Measurements from ENCODE around the gene PNPLA6.
A peak's percentile ranks its signal among the peaks of the same experiment; 100 is the strongest.

PNPLA6 gene

DNA sequence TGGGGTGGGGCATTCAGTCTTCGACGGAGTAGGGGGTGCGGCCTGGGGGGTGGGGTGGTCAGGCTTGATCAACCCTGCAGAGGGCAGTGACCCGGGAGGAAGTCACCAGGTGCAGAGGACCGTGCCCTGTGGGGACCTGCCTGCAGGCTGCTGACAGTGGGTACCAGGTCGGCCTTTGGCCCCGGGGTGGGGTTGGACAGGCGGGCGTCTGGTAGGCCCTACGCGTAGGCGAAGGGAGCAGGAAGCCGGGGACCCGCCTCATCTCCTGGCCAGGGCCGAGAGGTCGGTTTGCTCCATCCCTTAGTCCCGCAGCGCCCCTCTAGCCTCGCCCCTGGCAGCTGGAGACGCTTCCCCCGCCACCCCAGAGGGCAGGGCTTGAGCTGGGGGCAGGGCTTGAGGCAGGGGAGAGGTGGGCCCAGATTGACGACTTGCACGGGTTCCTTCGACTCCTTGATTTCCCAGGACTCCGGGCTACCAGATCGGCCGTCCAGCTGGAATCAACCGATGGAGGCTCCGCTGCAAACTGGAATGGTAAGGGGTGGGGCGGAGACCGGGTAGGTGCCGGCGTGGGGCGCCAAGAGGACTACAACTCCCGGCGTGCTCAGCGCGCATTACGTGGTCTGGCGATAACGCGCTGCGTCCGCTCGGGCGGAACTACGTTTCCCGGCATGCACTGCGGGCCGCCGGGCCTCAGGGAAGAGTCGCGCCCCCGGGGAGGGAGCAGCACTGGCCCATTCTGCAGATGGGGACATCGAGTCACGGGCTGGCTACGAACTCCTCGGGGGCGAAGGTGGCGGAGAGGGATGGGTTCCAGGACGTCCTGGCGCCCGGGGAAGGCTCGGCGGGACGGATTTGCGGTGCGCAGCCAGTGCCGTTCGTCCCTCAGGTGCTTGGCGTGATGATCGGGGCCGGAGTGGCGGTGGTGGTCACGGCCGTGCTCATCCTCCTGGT is at the start of gene PNPLA6:
TSS of gene PNPLA6 (plus strand) at position 671 of the 951 bp plus-strand sequence. CDS start at position 743, 72 bp downstream.
- Mint-ChIP-seq H3K27ac (ENCODE audit: low read depth) (peak within 1 kb of the TSS; percentile 87), H3K36me3 (ENCODE audit: insufficient read depth) (peaks cover 17% of the 10 kb centered on the region), H3K9me3 (no peaks in the 10 kb centered on the region), H3K4me3 (peak within 1 kb of the TSS; percentile 94), H3K27me3 (no peaks in the 10 kb centered on the region), H3K4me1 (peaks cover 27% of the 10 kb centered on the region)
- DNase-seq (ENCODE audit: low spot score in 2 of 2): peak; percentile 87
- peak; percentile 74 for ATAC-seq (replicated peaks; ENCODE audit: extremely low read depth, poor library complexity, severe bottlenecking)

DNA sequence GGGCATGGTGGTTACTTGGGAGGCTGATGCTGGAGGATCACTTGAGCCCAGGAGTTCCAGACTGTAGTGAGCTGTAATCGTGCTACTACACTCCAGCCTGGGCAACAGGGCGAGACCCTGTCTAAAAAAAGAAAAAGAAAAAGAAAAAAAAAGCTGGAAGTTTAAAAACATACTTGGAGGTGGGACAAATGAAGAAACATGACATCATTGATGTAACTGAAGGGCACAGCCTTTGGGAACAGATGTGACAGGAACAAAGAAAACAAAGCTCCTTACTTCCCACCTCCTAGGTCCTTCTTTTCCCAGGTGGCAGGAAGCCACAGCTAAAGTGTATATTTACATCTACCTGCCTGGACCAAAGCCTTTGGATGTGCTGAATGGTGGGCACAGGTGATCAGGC is 48.6 kb upstream of the PNPLA6 start:
- peaks cover 14% of the 10 kb centered on the region for H3K4me1 Mint-ChIP-seq
- H3K36me3 Mint-ChIP-seq (ENCODE audit: insufficient read depth): peaks cover 29% of the 10 kb centered on the region
- peaks cover 8% of the 10 kb centered on the region for H3K27me3 Mint-ChIP-seq
- ATAC-seq (replicated peaks; ENCODE audit: extremely low read depth, poor library complexity, severe bottlenecking): no peak
- peak overlapping the region; percentile 29 for H3K27ac Mint-ChIP-seq (ENCODE audit: low read depth)
- DNase-seq (ENCODE audit: low spot score in 2 of 2): no peak
- no peaks in the 10 kb centered on the region for H3K9me3 Mint-ChIP-seq
- no peak overlapping the region for H3K4me3 Mint-ChIP-seq

DNA sequence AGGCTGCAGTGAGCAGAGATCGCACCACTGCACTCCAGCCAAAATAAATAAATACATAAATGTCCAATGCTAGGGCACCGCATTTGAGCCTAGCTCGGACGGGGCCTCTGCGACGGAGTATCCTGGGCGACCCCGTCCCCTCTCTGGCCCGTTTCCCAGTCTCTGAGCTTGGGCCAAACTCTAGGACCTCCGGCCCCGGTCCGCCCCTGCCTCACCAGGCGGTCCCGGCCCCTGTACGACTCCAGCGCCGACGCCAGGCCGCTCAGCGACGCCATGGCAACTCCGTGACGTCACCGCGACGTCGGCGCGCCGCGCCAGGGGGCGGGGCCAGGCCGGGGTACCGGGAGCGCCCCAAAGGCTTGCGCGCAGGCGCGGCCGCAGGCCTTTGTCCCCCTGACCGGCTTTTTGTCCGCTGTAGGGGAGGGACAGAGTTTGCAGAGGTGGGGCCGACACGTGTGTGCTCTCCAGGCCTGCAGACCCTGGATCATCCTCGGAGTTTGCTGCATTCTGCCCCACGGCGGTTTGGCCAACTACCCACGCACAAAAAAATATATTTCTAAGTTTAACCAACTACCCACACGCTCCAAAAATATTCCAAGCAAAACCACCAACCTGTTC is 46.7 kb upstream of the PNPLA6 start, which contains the start of gene PEX11G:
TSS of gene PEX11G (minus strand) at position 300 of the 618 bp plus-strand sequence. CDS start at position 275, 25 bp downstream.
- peak within 1 kb of the TSS; percentile 82 for H3K27ac Mint-ChIP-seq (ENCODE audit: low read depth)
- H3K4me1 Mint-ChIP-seq: peaks cover 7% of the 10 kb centered on the region
- peak; percentile 91 for ATAC-seq (replicated peaks; ENCODE audit: extremely low read depth, poor library complexity, severe bottlenecking)
- no peaks in the 10 kb centered on the region for H3K9me3 Mint-ChIP-seq
- peak; percentile 84 to 88 for DNase-seq (ENCODE audit: low spot score in 2 of 2)
- H3K4me3 Mint-ChIP-seq: peak within 1 kb of the TSS; percentile 82
- H3K36me3 Mint-ChIP-seq (ENCODE audit: insufficient read depth): peaks cover 23% of the 10 kb centered on the region
- no peaks in the 10 kb centered on the region for H3K27me3 Mint-ChIP-seq

DNA sequence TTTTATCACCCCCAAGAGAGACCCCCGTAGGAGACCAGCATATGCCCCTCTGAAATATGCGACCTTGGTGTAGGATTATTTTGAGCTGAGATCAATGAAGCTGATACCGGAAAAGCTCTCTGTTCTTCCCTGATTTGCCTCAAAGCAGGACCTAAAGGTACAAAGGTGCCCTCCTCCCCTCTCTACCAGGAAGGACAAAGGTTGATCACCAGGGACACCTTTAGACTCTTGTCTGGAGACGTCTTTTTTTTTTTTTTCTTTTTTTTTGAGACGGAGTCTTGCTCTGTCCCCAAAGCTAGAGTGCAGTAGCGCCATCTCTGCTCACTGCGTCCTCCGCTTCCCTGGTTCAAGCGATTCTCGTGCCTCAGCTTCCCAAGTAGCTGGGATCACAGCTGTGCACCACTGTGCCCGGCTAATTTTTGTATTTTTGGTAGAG is 45.9 kb upstream of the PNPLA6 start:
- Mint-ChIP-seq H3K36me3 (ENCODE audit: insufficient read depth) (peaks cover 19% of the 10 kb centered on the region), H3K27ac (ENCODE audit: low read depth) (peak overlapping the region; percentile 82), H3K9me3 (no peaks in the 10 kb centered on the region), H3K27me3 (no peaks in the 10 kb centered on the region), H3K4me1 (peaks cover 7% of the 10 kb centered on the region), H3K4me3 (peak overlapping the region; percentile 82)
- no peak for ATAC-seq (replicated peaks; ENCODE audit: extremely low read depth, poor library complexity, severe bottlenecking)
- no peak for DNase-seq (ENCODE audit: low spot score in 2 of 2)

DNA sequence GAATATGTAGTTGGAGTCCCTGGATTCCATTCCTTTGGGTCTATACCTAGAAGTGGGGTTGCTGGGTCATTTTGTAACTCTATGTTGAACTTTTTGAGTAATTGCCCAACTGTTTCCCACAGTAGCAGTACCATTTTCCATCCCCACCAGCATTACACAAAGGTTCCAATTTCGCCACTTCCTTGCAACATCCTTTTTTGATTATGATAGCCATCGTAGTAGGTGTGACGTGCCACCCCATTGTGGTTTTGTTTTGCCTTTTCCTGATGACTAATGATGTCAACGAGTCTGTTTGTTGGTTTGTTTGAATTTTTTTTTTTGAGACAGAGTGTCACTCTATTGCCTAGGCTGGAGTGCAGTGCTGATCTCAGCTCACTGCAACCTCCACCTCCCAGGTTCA is 43.4 kb upstream of the PNPLA6 start:
- ATAC-seq (replicated peaks; ENCODE audit: extremely low read depth, poor library complexity, severe bottlenecking) (peak; percentile 26), DNase-seq (ENCODE audit: low spot score in 2 of 2) (no peak)
- Mint-ChIP-seq H3K27ac (ENCODE audit: low read depth) (peak overlapping the region; percentile 8), H3K27me3 (peaks cover 19% of the 10 kb centered on the region), H3K4me3 (no peak overlapping the region), H3K4me1 (peaks cover 7% of the 10 kb centered on the region), H3K9me3 (no peaks in the 10 kb centered on the region), H3K36me3 (ENCODE audit: insufficient read depth) (peaks cover 18% of the 10 kb centered on the region)

DNA sequence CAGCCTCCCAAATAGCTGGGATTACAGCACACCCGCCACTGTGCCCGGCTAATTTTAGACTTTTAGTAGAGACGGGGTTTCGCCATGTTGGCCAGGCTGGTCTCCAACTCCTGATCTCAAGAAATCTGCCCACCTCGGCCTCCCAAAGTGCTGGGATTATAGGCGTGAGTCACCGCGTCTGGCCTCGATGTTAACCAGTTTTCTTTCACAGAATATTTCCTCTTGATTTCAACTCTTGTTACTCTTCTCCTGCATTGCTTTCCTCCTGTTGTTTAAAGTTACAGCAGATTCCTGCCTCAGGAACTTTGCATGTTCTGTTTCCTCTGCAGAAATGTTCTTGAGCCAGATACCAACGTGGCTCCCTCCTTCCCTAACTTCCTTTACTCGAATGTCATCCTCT is 43.0 kb upstream of the PNPLA6 start:
- H3K4me3 Mint-ChIP-seq: no peak overlapping the region
- DNase-seq (ENCODE audit: low spot score in 2 of 2): no peak
- ATAC-seq (replicated peaks; ENCODE audit: extremely low read depth, poor library complexity, severe bottlenecking): no peak
- H3K27ac Mint-ChIP-seq (ENCODE audit: low read depth): peak overlapping the region; percentile 8
- H3K9me3 Mint-ChIP-seq: no peaks in the 10 kb centered on the region
- H3K36me3 Mint-ChIP-seq (ENCODE audit: insufficient read depth): peaks cover 20% of the 10 kb centered on the region
- H3K4me1 Mint-ChIP-seq: peaks cover 7% of the 10 kb centered on the region
- H3K27me3 Mint-ChIP-seq: peaks cover 23% of the 10 kb centered on the region

DNA sequence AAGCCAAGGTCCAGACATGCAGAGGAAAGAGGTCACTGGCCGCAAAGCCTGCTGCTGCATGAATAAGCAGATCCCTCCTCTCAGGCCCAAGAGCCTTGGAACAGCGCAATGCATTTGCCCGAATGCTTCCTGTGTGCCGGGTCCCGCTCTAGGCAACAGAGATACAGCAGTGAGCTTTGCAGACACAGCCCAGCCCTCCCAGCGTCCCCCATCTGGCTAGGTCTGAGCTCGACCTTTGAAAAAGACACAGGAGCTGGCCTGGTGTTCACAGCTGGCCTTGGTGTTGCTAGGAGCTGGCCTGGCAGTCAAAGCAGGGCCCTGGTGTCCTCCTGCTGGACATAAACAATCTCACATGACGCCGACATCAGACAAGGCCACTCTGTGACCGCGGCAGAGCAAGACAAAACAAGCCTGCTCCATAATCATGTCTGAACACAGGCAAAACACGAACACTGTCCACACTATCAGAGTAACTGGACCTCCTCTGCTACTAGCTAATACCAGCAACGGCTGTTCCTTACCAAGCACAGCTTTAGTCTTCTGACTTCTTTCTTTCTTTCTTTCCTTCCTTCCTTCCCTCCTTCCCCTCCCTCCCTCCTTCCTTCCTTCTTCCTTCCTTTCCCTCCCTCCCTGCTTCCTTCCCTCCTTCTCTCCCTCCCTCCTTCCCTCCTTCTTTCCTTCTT is 41.0 kb upstream of the PNPLA6 start:
- Mint-ChIP-seq H3K9me3 (no peaks in the 10 kb centered on the region), H3K27ac (ENCODE audit: low read depth) (no peak overlapping the region), H3K27me3 (peaks cover 42% of the 10 kb centered on the region), H3K4me1 (peaks cover under 1% of the 10 kb centered on the region), H3K36me3 (ENCODE audit: insufficient read depth) (peaks cover 13% of the 10 kb centered on the region), H3K4me3 (no peak overlapping the region)
- no peak for DNase-seq (ENCODE audit: low spot score in 2 of 2)
- no peak for ATAC-seq (replicated peaks; ENCODE audit: extremely low read depth, poor library complexity, severe bottlenecking)

DNA sequence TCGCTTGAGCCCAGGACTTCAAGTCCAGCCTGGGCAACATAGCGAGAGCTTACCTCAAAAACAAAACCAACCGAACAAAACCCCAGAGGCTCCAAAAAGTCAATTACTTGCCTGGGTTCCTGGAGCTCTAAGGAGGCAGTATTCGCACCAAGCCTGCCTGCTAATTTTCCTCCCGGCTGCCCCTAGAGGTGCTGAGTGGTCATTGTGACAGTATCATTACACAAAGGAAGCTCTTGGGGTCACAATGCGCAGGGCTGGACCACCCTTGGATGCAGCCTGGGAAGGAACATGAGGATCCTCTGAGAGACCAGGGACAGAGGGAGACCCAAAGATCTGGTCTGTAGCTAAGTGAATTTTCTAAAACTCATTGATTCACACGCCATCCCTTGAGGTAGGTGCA is 38.2 kb upstream of the PNPLA6 start:
- H3K36me3 Mint-ChIP-seq (ENCODE audit: insufficient read depth): peaks cover 12% of the 10 kb centered on the region
- H3K4me3 Mint-ChIP-seq: no peak overlapping the region
- H3K27me3 Mint-ChIP-seq: peaks cover 60% of the 10 kb centered on the region
- no peaks in the 10 kb centered on the region for H3K9me3 Mint-ChIP-seq
- DNase-seq (ENCODE audit: low spot score in 2 of 2): no peak
- ATAC-seq (replicated peaks; ENCODE audit: extremely low read depth, poor library complexity, severe bottlenecking): no peak
- H3K4me1 Mint-ChIP-seq: no peaks in the 10 kb centered on the region
- H3K27ac Mint-ChIP-seq (ENCODE audit: low read depth): no peak overlapping the region

DNA sequence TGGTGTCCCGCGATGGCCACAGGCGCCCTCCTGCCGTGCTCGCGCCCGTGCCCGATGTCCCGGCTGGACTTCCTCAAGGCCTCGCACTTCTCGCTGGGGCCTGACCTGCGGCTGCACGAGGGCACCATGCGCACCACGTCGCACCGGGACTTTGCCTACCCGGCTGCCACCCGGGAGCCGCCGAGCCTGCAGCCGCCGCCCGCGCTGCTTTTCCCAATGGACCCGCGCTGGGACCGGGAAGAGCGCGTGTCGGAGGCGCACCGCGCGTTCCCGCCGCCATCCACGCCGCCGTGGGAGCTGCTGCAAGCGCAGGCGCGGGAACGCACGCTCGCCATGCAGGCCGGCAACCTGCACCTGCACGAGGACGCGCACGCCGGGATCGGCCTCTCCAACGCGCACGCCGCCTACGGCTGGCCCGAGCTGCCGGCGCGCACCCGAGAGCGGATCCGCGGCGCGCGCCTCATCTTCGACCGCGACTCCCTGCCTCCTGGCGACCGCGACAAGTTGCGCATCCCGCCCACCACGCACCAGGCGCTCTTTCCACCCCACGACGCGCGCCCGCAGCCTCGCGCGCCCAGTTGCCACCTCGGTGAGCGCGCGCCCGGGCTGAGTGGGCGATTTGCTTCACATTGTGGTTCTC is 34.6 kb upstream of the PNPLA6 start:
- Mint-ChIP-seq H3K27me3 (peaks cover 69% of the 10 kb centered on the region), H3K4me1 (no peaks in the 10 kb centered on the region), H3K4me3 (peak overlapping the region; percentile 29), H3K27ac (ENCODE audit: low read depth) (peak overlapping the region; percentile 90), H3K36me3 (ENCODE audit: insufficient read depth) (peaks cover 8% of the 10 kb centered on the region), H3K9me3 (no peaks in the 10 kb centered on the region)
- ATAC-seq (replicated peaks; ENCODE audit: extremely low read depth, poor library complexity, severe bottlenecking) (no peak), DNase-seq (ENCODE audit: low spot score in 2 of 2) (no peak)

DNA sequence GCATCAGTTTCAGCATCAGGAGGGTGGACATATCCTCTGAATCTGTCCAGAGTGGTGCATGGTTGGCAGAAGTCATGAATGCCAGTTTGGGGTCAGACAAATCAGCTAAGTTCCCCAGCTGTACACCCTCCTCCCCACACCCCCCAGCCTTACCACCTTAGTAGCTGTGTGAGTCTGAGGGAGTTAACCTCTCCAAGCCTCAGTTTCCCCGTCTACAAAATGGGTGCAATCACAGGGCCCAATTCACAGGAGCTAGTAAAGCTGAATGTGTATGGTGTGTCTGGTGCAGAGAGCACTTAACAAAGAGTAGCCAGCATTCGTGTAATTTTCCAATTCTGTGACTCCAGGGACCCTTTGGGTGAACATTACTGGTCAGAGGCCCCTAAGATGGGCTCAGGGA is 33.0 kb upstream of the PNPLA6 start:
- no peak for DNase-seq (ENCODE audit: low spot score in 2 of 2)

DNA sequence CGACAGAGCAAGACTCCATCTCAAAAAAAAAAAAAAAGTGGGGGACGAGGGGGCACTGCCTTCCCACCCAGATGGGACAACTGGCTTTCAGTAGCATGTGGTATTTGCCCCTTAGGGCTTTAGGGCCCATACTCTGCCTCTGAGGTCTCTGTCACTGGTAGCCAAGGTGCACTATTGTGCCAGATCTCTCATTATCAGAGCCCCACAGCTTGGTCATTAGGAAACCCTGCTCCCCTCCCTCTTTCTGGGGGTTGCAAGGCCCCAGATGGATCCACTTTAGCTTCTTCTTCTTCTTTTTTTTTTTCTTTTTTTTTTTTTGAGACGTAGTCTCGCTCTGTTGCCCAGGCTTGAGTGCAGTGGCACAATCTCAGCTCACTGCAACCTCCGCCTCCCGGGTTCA is 30.8 kb upstream of the PNPLA6 start:
- H3K4me3 Mint-ChIP-seq: no peak overlapping the region
- DNase-seq (ENCODE audit: low spot score in 2 of 2) (no peak), ATAC-seq (replicated peaks; ENCODE audit: extremely low read depth, poor library complexity, severe bottlenecking) (no peak)
- H3K27ac Mint-ChIP-seq (ENCODE audit: low read depth): no peak overlapping the region
- no peaks in the 10 kb centered on the region for H3K9me3 Mint-ChIP-seq
- peaks cover 57% of the 10 kb centered on the region for H3K27me3 Mint-ChIP-seq
- peaks cover 5% of the 10 kb centered on the region for H3K36me3 Mint-ChIP-seq (ENCODE audit: insufficient read depth)
- H3K4me1 Mint-ChIP-seq: peaks cover 10% of the 10 kb centered on the region

More for the DNA sequence above, 33.0 kb upstream of the PNPLA6 start:
- no peak overlapping the region for H3K27ac Mint-ChIP-seq (ENCODE audit: low read depth)
- H3K36me3 Mint-ChIP-seq (ENCODE audit: insufficient read depth): peaks cover 7% of the 10 kb centered on the region
- H3K27me3 Mint-ChIP-seq: peaks cover 57% of the 10 kb centered on the region
- no peak overlapping the region for H3K4me3 Mint-ChIP-seq
- ATAC-seq (replicated peaks; ENCODE audit: extremely low read depth, poor library complexity, severe bottlenecking): no peak
- H3K4me1 Mint-ChIP-seq: peaks cover 10% of the 10 kb centered on the region
- no peaks in the 10 kb centered on the region for H3K9me3 Mint-ChIP-seq

DNA sequence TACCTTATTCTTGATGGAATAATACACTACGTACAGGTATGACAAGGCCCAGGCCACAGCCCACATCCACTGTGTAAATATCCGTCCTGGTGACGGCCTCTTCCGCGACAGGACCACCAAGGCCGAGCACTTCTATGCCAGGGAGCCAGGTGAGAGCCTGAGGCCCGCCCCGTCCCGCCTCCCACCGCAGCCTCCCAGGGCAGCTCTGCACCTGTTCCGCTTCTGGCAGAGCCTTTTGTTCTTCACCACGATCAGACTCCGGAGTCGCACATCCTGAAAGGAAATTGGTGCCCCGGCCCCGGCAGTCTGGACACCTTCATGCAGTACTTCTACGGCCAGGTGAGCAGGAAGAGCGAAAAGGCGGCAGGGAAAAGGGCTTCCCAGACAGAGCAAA is 30.2 kb upstream of the PNPLA6 start:
- Mint-ChIP-seq H3K4me3 (no peak overlapping the region), H3K36me3 (ENCODE audit: insufficient read depth) (peaks cover 5% of the 10 kb centered on the region)

More for the DNA sequence above, 30.2 kb upstream of the PNPLA6 start:
- peaks cover 57% of the 10 kb centered on the region for H3K27me3 Mint-ChIP-seq
- DNase-seq (ENCODE audit: low spot score in 2 of 2) (no peak), ATAC-seq (replicated peaks; ENCODE audit: extremely low read depth, poor library complexity, severe bottlenecking) (no peak)
- H3K27ac Mint-ChIP-seq (ENCODE audit: low read depth): no peak overlapping the region
- H3K9me3 Mint-ChIP-seq: no peaks in the 10 kb centered on the region
- H3K4me1 Mint-ChIP-seq: peaks cover 10% of the 10 kb centered on the region

Data from central memory CD8-positive, alpha-beta T cell (primary cell).